ENCODE results near the gene PDE2A. TPM values are rescaled to one million over a fixed set of nuclear protein-coding genes. Genes with fewer than 3 reads are reported as not detected.

Gene PDE2A
- total RNA-seq, 4 donors from 2014 or later: 26.1 to 34.1 (median 30.6) TPM

GRCh38 chr11:72646472-72646871 lies 27.8 kb downstream of the PDE2A start:
- no peak overlapping the region for H3K4me3 ChIP-seq (ENCODE audit: low read depth, poor library complexity, severe bottlenecking)
- intact Hi-C loops (cut with DNase I; ENCODE audit: low total_unique reads): loop anchor here (10.0 kb wide), 1 partner anchor 172 kb away; no protein-coding TSS in a partner anchor
- DNase-seq (ENCODE audit: low spot score in 2 of 2): no peak
- TF ChIP-seq POLR2A (IDR thresholded peaks at IDR 0.05): no peak
- TF ChIP-seq, protein P1, sequence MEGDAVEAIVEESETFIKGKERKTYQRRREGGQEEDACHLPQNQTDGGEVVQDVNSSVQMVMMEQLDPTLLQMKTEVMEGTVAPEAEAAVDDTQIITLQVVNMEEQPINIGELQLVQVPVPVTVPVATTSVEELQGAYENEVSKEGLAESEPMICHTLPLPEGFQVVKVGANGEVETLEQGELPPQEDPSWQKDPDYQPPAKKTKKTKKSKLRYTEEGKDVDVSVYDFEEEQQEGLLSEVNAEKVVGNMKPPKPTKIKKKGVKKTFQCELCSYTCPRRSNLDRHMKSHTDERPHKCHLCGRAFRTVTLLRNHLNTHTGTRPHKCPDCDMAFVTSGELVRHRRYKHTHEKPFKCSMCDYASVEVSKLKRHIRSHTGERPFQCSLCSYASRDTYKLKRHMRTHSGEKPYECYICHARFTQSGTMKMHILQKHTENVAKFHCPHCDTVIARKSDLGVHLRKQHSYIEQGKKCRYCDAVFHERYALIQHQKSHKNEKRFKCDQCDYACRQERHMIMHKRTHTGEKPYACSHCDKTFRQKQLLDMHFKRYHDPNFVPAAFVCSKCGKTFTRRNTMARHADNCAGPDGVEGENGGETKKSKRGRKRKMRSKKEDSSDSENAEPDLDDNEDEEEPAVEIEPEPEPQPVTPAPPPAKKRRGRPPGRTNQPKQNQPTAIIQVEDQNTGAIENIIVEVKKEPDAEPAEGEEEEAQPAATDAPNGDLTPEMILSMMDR (IDR thresholded peaks at IDR 0.05): no peak
- 78 to 85% methylated on average over 2 of the region's 2 CpGs for WGBS, 2 donors

GRCh38 chr11:72646024-72646423 lies 28.2 kb downstream of the PDE2A start:
- TF ChIP-seq, protein P1 (IDR thresholded peaks at IDR 0.05): no peak
- DNase-seq (ENCODE audit: low spot score in 2 of 2): no peak
- intact Hi-C loops (cut with DNase I; ENCODE audit: low total_unique reads): loop anchor here (10.0 kb wide), 1 partner anchor 171 kb away; no protein-coding TSS in a partner anchor
- no peak overlapping the region for H3K4me3 ChIP-seq (ENCODE audit: low read depth, poor library complexity, severe bottlenecking)
- WGBS, 2 donors: 93 to 96% methylated on average over 3 of the region's 3 CpGs

- intact Hi-C loops (cut with DNase I; ENCODE audit: low total_unique reads): loop anchor here (2.0 to 10.0 kb wide), 2 partner anchors 57 to 169 kb away; no protein-coding TSS in a partner anchor
- H3K4me3 ChIP-seq (ENCODE audit: low read depth, poor library complexity, severe bottlenecking): no peak overlapping the region
- 62 to 71% methylated on average over 7 of the region's 7 CpGs for WGBS, 2 donors
- TF ChIP-seq, protein P1 (IDR thresholded peaks at IDR 0.05): no peak
- TF ChIP-seq POLR2A (IDR thresholded peaks at IDR 0.05): no peak
- DNase-seq (ENCODE audit: low spot score in 2 of 2): no peak
Observed at GRCh38 chr11:72643547-72643946, 30.7 kb downstream of the PDE2A start.

- WGBS, 2 donors: 2% methylated on average over 13 to 57 of the region's 59 CpGs
- peak; percentile 21 to 89 for DNase-seq (ENCODE audit: low spot score in 2 of 2)
- peak overlapping the region; percentile 17 for H3K4me3 ChIP-seq (ENCODE audit: low read depth, poor library complexity, severe bottlenecking)
- intact Hi-C loops (cut with DNase I; ENCODE audit: low total_unique reads): loop anchor here (2.0 to 10.0 kb wide), 2 partner anchors 56 to 168 kb away; no protein-coding TSS in a partner anchor
- TF ChIP-seq, protein P1 (IDR thresholded peaks at IDR 0.05): peak in 1 of 3 donors; percentile 86
- TF ChIP-seq POLR2A (IDR thresholded peaks at IDR 0.05): no peak
Observed at GRCh38 chr11:72642884-72643522, 31.2 kb downstream of the PDE2A start.

DNA sequence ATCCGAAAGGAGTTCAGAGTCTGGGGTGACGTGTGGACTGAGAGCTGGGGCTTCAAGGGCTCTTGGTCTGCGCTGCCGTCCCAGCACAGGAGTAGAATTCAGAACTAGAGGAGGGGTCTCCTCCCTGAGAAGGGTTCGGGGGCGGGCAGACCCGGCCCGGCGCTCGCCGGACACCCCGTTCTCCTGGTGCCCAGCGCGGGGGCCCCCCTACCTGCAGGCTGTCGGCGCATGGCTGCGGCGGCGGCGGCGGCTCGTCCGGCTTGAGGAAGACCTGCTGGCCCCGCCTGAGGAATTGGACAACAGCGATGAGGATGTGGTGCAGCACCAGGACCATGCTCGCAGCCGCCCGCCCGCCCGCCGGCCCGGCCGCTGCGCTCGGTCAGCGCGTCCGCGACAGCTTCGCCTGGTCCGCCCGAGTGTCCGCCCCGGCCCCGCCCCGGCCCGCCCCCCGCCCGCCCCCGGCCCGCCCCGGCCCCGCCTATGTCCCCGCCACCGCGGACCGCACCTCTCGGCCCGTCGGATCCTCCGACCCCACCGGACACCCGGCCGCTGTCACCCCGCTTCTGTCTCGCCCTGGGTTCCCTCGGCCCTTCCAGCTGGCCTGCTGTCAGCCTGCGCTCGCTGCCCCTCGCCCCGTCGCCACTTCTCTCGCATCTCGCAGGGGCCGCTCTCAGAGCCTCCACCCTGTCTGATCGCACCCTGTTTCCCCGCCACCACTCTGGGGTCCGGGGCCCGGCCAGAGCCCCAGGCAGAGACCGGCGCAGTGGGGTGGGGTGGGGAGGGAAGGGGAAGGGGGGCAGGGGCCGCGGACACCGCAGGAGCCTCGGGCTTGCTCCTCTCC lies 32.0 kb downstream of the PDE2A start:
- TF ChIP-seq, protein P1 (IDR thresholded peaks at IDR 0.05): no peak
- DNase-seq (ENCODE audit: low spot score in 2 of 2): peak in 1 of 2 donors; percentile 89
- peak overlapping the region; percentile 32 for H3K4me3 ChIP-seq (ENCODE audit: low read depth, poor library complexity, severe bottlenecking)
- 2 to 3% methylated on average over 39 to 48 of the region's 85 CpGs for WGBS, 2 donors
- intact Hi-C loops (cut with DNase I; ENCODE audit: low total_unique reads): loop anchor here (2.0 to 10.0 kb wide), 2 partner anchors 55 to 167 kb away; no protein-coding TSS in a partner anchor

Data from lower leg skin (tissue), 4 donors.